NCI-H2227 (cell line): ENCODE results near the gene NAA80.
"Not testable (repeated sequence)": the region's sequence is repeated elsewhere in the genome, so short reads cannot be mapped to it uniquely, and the experiment has no call there.

Experiments used
- DNase-seq: peaks from one replicate; lab custom pipeline; 2025; ENCODE audit not compliant: unreplicated experiment; lab: John Stamatoyannopoulos, UW

Gene NAA80

DNA sequence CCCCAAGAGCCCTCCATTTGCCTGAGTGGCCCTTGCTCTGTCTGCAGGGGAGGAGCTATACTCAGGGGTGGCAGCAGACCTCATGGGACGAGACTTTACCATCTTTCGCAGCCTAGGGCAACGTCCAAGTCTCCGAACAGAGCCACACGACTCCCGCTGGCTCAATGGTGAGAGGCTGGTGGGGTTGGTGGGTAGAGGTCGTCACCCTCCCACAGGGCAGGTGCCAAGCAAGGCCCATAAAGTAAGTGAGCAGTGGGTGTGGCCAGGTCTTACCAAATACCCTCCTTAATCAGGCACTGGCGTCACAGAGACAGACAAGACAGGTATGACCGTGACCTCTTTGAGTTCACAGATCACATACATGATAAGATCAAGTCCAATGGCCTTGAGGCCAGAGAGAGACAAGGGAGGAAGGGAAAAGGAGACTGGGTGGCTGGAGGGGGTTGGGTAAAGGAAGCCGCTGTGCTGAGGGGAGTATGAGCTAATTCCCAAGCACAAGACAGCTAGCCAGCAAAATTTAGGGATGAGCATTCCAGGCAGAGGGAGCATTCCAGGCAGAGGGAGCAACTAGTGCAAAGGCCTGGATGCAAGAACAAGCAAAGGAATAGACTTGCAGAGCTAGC is 27.8 kb downstream of the NAA80 start:
- no peak for DNase-seq

DNA sequence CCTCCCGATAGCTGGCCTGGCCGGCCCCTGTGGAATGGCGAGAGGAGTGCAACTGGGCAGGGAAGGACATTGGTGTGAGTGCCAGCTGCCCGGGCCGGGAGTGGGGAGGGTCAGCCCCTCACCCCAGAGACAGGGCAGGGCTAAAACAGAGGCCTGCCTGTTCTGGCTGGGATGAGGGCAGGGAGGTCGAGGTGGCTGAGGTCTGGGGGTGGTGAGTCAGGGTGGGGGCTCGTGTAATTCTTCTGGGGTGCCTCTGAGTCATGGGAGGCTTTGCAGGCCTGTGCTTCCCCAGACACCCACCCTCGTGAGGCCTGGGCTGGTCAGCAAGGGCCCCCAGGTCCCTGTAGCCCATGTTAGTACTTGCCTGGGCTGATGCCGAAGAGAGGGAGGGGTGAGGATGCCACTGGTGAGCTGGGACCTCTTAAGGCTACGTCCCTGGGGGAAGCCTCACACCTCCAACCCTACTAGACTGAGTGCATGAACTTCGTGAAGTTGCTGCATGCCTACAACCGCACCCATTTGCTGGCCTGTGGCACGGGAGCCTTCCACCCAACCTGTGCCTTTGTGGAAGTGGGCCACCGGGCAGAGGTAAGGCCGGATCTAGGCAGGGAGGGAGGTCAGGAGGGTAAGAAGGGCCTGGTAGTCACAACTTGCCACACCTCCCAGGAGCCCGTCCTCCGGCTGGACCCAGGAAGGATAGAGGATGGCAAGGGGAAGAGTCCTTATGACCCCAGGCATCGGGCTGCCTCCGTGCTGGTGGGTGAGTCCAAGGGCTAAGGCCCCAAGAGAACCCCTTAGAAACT is 28.6 kb downstream of the NAA80 start:
- no peak for DNase-seq

DNA sequence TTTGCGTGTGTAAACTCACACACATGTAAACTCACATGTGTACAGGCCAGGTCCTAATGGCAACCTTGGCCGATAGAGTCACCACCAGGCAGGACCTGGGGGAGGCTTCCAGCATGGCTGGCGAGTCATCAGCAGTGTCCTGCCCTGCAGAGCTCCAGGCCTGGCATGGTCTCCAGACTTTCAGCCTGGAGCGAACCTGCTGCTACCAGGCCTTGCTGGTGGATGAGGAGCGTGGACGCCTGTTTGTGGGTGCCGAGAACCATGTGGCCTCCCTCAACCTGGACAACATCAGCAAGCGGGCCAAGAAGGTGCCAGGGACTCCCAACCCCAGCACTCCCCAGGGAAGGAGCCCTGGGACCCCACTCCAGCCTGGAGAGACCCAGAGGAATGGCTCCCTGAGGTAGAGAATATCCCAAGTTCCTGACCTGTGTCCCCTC is 29.2 kb downstream of the NAA80 start:
- no peak for DNase-seq

DNA sequence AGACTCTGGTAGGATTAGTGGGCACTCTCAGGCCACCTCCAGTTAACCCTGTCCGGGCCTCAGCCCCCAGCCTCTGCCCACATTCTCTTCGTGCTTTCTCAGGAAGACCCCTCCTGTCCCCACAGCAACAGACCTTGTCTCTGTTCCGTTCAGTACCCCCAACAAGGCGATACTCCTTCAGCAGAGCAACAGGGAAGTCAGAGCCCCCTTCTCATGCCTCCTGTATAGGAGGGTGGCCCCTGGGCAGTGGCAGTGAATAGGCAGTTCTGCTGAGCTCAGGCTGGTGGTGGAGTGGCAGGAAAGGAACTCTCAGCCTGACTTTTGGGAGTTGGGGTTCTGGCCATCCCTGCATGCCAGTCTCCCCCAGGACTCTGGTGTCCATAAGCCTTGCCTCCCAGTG is 29.7 kb downstream of the NAA80 start:
- no peak for DNase-seq

GRCh38 chr3:50268703-50269451 is 30.3 kb downstream of the NAA80 start, which contains the start of gene SEMA3B:
TSS of gene SEMA3B (plus strand) at chr3:50269147. CDS start at chr3:50269241, 94 bp downstream.
- no peak for DNase-seq

- no peak for DNase-seq
Measured at GRCh38 chr3:50268276-50268675, 30.9 kb downstream of the NAA80 start.

- DNase-seq = peak; percentile 29
Measured at GRCh38 chr3:50267280-50267913, 31.8 kb downstream of the NAA80 start.

GRCh38 chr3:50266836-50267235 is 32.4 kb downstream of the NAA80 start:
- DNase-seq = no peak

GRCh38 chr3:50266017-50266416 is 33.2 kb downstream of the NAA80 start:
- DNase-seq = no peak

DNA sequence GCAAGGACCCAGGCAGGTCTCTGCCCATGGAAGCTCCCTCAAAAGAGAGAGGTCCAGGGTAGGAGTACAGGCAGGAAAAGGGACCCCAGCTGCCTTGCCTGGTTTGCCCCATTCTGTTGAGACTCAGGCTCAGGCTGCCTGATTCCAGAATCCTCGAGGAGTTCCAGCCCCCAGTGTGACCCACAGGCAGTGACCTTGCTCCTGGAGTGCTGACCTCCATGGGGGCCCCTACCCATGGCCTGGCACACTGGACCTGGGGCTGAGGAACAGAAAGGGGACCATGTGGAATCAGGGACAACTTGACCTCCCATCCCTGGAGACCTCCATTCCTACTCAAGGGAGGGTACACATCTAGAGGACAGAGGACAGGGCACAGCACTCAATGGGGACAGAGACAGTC is 33.6 kb downstream of the NAA80 start:
- no peak for DNase-seq

DNA sequence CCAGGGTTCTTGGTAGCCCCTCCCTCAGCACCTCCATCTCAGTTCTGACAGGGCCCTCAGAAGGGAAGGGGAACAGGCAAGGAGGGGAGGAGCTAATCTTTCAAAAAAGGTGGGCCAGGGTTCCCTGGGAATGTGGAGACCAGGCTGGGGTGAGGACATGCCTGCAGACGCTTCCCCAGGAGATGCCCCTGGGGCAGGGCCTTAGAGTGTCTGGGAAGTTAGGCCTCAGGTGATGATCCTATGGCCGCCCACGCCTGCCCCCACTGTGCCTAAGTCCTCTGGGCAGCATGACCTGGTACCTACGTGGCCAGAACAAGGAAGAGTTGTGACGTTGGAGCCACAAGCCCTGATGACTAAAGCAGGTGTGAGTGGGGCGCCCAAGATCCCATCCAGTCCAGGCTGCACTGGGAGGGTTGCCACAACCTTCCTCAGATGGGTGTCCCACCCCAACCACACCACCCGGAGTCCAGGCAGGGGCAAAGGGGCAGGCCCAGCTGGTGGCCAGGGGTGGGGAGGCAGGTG is 34.2 kb downstream of the NAA80 start:
- DNase-seq = no peak

DNA sequence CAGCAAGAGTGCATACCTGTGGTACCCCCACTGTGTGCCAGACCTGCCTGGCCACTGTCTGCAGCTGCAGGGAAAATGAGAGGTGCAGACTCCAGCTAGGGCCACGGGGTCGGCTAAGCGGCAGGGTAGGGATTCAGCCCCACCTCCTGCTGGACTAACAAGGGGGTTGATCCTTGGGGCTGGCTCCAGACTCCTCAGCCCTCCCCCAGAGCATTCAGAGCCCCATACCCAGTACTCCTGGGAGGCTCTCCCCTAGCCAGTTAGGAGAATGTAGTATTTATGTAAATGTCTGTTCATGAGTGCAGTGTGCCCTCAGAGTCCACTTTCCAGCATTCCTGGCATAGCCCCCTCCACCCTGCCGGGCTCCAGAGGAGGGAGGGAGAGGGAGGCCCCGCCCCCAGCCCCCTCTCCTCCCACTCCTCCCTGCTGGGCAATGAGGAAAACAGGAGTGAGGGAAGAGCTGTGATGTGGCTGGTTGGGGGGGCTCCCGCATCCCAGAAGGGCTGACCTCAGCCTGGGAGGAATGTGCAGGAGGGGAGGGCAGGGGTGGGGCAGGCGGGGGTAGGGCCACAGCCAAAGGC is 34.7 kb downstream of the NAA80 start:
- peak; percentile 85 for DNase-seq

DNA sequence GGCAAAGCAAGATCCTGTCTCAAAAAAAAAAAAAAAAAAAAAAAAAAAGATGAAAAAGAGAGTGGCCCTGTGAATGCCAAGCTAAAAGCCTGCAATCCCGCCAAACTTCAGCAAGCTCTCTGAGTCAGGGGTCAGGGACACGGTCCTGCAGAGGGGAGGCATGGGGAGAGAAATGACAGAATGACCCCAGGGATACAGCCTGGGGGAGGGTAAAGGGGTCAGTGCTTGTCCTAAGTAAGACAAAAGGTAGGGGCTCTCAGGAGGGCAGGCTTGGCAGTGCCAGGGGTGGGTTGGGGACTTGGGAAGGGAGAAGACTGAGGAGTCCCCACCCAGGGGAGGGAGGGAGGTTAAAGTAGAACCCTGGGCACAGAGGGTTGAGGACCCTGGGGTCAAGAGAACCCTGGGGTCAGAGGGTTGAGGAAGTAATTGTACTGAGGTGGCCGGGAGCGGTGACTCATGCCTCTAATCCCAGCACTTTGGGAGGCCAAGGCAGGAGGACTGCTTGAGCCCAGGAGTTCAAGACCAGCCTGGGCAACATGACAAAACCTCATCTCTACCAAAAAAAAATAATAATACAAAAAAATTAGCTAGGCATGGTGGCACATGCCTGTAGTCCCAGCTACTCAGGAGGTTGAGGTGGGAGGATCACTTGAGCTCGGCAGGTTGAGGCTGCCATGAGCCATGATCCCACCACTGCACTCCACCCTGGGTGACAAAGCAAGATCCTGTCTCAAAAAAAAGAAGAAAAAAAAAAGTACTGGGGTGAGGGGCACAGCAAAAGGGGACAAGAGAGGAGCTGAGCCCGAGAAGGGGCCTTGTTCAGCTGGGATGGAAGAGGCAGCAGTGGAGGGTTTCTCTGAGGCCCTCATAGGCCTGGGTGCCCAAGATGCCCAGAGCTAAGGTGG is 35.5 kb downstream of the NAA80 start:
- no peak for DNase-seq

- DNase-seq = no peak
Measured at GRCh38 chr3:50262778-50263177, 36.4 kb downstream of the NAA80 start.

GRCh38 chr3:50262200-50262599 is 37.0 kb downstream of the NAA80 start:
- not testable (repeated sequence) for DNase-seq

DNA sequence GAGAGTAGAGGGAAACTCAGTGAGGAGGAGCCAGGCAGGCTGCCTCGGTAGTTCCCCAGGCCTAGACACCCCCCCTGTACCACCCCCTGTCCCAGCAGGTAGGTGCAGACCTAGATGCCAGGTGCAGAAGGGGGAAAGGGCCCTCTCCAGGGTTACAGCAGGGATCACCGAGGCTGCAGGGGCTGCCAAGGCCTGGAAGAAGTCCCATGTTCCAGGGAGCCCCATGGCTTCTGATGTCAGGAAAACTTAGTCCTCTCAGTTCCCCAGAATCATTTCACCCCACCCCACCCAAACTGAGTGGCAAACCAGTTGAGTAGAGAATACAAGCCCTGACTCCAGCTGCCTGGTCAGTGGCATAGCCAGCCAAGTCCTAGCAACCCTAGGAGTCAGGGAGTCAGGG is 37.7 kb downstream of the NAA80 start:
- no peak for DNase-seq

- DNase-seq = peak; percentile 19
Measured at GRCh38 chr3:50260942-50261441, 38.2 kb downstream of the NAA80 start.

GRCh38 chr3:50260027-50260941 is 38.9 kb downstream of the NAA80 start:
- DNase-seq = peak; percentile 89
